GM19238 (cell line): ENCODE results near the gene OR51T1.
"Not testable (repeated sequence)": the region's sequence is repeated elsewhere in the genome, so short reads cannot be mapped to it uniquely, and the experiment has no call there.

Experiments
- DNase-seq: peaks from one replicate; pipeline ENCODE4 v3.0.0; 2011; ENCODE audit warnings: low spot score; ENCODE audit not compliant: insufficient read length

OR51T1 gene, protein sequence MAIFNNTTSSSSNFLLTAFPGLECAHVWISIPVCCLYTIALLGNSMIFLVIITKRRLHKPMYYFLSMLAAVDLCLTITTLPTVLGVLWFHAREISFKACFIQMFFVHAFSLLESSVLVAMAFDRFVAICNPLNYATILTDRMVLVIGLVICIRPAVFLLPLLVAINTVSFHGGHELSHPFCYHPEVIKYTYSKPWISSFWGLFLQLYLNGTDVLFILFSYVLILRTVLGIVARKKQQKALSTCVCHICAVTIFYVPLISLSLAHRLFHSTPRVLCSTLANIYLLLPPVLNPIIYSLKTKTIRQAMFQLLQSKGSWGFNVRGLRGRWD

DNA sequence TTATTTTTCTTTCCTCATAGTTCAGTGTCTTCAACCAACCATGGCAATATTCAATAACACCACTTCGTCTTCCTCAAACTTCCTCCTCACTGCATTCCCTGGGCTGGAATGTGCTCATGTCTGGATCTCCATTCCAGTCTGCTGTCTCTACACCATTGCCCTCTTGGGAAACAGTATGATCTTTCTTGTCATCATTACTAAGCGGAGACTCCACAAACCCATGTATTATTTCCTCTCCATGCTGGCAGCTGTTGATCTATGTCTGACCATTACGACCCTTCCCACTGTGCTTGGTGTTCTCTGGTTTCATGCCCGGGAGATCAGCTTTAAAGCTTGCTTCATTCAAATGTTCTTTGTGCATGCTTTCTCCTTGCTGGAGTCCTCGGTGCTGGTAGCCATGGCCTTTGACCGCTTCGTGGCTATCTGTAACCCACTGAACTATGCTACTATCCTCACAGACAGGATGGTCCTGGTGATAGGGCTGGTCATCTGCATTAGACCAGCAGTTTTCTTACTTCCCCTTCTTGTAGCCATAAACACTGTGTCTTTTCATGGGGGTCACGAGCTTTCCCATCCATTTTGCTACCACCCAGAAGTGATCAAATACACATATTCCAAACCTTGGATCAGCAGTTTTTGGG is at the start of gene OR51T1:
Gene OR51T1 (plus strand): TSS at position 41 of the 641 bp plus-strand sequence. CDS start 0 bp downstream, at position 41.
- no peak for DNase-seq

DNA sequence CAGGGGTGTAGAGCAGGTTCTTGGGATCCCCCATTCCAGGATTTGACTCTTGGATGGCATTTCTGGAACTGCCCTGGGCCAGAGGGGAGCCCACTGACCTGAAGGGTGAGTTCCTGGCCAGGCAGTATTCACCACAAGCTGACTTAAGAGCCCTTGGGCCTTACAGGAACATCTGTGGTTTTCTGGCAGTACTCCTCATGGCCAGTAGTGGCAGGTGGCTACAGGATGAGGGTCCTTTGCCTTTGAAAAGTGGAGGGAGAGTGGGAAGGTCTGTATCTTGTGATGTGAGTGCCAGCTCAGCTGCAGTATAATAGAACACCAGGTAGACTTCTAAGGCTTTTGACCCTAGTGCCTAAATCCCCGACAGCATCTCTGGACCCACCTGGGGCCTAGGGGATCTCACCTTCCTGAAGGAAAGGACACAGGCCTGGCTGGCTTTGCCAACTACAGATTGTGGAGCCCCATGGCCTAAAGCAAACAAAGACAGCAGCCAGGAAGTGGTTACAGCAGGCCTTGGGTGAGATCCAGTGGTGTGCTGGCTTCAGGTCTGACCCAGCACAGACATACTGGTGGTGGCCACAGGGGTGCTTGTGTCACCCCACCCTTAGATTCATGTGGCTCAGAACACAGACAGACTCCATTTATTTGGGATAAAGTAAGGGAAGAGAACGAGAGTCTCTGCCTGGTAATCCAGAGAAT is 41.7 kb upstream of the OR51T1 start:
- no peak for DNase-seq

DNA sequence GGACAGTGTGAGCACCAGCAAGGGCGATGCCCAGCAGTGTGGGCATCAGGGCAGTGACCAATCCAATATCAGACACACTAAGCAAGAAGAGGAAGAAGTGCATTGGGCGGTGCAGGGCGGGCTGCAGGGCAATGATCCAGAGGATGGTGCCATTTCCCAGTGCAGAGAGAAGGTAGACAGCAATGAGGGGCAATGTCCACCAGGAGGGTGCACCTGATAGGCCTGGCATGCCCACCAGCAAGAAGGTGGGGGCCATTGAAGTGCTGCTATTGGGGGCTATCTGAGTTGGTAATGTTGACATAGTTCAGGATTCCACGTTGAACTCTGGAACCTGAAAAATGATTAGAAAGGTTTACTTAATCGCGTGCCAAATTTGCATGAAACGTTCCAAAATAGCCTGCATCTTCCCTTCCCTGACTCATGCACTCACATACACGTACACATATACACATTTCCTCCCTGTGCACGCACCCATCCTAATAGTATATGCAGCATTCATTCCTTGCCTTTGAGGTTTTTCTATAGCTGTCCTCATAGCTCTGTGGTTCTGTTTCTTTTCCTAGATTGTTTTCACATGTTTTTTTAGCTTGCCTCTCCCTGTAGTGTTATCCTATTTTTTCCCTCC is 32.7 kb upstream of the OR51T1 start, which contains the start of gene OR51S1:
Gene OR51S1 (minus strand): TSS at position 301 of the 625 bp plus-strand sequence. CDS start 0 bp downstream, at position 301.
- DNase-seq: no peak

DNA sequence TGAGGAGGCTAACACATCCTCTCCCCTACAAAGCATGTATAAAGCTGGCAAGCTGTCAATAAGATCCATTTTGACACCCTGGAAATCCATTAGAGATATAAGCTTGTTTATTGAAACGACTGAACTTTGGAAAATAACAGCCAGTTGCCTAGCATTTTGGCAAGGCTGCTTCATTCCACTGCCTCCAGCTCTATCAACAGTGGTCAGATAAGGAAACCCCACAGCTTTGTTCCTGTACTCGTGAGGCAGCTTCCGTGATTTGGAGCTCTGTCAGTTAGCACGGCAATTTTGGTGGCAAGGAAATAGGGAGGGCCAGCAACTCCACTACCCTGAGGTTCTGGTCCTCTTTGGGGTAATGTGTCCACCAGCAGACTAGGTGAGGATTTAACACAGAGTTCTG is 30.7 kb upstream of the OR51T1 start:
- DNase-seq: no peak

DNA sequence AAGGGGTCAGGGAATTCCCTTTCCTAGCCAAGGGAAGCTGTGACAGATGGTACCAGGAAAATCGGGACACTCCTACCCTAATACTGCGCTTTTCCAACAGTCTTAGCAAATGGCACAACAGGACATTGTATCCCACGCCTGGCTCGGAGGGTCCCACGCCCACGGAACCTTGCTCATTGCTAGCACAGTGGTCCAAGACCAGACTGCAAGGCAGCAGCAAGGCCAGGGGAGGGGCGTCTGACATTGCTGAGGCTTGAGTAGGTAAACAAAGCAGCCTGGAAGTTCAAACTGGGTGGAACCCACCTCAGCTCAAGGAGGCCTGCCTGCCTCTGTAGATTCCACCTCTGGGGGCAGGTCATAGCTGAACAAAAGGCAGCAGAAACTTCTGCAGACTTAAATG is 27.4 kb upstream of the OR51T1 start:
- not testable (repeated sequence) for DNase-seq

DNA sequence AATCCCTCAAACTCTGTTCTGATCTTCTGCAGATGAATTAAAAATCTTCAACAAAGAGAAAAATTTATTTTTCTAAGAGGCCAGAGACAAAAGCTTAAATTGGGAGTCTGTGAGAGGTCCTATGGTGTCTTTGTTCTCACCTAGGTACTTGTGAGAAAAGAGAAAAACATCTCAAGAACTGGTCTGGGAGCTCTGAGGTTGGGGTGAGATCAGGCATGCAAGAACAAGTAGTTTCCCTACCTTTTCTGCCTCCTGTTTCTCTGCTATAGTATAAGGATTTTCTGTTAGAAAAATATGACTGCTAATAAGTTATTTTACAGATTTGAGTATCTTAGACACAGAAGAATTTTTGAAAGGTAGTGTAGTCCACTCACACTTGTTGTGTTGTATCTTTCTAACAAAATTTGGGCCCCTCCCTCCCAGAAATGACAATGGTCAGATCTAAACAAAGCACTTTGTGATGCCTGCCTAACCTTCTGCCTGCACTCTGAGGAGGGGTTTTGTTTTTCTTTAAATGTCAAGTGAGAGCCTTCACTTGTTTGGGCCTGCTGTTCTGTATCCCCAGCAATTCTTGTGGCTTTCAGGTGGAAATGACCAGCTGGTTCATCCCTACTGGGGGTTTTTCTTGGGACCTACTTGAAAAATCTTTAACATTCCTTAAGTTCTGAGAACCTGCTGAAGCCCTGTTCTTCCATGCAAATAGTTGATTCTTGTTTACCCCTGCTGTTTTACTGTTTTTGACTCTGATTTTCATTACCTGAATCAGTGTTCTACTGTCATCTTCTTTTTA is 19.1 kb upstream of the OR51T1 start:
- DNase-seq: no peak

DNA sequence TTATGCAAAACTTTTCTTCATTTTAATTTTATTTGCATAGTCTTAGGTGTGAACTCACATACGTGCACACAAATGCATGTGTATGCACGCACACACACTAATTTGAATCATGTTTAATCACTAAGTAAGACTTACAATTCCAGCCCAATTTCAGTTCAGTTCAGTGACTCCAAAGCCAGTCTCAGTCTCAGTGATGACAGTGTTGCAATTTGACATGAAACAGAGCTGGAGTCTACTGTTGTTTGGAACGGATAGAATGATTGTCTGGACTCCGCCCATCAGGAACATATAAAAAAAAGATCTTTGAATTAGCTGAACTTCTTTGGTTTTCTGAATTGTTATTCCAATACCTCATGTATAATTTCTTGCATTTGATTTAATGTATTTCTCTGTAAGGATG is 17.8 kb upstream of the OR51T1 start:
- no peak for DNase-seq

DNA sequence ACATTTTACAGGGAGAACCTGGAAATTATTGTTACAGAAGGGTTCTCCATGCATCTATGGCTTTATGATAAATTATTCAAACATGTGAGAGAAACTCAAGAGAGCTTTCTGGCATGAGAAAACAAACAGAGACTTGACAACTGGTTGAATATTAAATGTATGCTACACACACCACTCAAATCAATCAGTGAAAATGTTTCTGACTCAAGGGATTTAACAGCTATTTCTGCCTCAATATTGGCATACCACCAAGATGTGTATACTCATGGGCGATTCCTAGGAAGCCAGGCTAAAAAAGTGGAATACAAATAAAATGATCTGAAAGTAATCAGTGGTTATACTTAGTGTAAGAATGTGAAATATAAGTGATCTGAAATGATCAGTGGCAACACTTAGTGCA is 15.8 kb upstream of the OR51T1 start:
- DNase-seq: no peak

DNA sequence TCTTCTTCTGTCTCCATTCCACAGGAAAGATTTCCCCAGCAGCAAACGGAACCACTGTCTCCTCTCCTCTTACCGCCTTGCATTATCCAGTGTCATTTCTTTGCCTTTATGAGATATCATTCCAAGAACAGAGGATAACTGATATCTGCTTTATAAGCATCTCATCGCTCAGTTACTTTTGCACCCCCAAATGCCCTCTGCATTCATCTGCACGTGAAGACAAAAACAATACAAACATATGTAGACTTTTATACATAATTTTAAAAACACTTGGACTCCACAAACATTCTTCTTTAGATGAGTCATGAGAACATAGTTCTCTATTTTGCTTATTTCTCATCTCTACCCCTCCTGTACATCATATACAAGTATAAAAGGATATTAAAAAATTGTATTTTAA is 512 bp upstream of the OR51T1 start:
- no peak for DNase-seq

DNA sequence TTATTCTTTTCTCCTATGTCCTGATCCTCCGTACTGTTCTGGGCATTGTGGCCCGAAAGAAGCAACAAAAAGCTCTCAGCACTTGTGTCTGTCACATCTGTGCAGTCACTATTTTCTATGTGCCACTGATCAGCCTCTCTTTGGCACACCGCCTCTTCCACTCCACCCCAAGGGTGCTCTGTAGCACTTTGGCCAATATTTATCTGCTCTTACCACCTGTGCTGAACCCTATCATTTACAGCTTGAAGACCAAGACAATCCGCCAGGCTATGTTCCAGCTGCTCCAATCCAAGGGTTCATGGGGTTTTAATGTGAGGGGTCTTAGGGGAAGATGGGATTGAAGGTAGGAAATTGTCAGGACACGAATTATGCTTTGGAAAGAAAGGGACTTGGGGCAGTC is 843 bp downstream of the OR51T1 start:
- no peak for DNase-seq

DNA sequence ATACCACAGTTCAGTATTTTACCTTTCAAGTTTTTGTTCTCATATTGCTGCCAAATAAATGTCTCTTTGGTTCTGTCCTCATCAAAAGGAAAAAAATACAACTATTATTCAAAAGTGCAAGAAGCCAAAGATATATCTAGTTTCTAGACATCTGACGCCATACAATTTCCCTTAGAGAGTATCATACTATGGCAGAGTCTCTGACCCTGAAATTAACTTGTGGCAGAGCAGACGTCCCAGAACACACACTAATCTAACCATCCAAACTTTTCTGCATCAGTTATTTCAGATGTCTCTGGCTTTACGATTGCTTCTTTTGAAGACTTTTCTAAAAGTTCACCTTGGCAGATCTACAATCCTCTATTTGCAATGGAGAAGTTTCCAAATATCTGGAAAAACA is 2.7 kb downstream of the OR51T1 start:
- DNase-seq: no peak

DNA sequence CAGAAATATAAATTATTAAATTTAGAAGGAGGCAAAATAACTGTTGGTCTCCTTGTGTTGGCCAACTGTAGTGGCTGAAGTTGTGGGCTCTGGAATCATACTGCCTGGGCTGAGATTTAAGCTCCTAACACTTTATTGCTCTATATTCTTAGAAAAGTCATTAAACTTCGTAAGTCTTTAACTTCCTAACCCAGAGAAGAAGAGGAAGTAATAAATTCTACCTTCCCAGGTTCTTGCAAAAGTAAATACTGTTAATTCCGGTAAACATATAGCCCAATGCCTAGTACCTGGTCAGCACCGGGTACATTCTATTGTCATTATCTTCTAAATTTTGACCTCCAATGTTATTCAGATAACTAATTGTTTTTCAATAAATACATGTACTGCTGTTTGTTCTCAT is 4.5 kb downstream of the OR51T1 start:
- no peak for DNase-seq

DNA sequence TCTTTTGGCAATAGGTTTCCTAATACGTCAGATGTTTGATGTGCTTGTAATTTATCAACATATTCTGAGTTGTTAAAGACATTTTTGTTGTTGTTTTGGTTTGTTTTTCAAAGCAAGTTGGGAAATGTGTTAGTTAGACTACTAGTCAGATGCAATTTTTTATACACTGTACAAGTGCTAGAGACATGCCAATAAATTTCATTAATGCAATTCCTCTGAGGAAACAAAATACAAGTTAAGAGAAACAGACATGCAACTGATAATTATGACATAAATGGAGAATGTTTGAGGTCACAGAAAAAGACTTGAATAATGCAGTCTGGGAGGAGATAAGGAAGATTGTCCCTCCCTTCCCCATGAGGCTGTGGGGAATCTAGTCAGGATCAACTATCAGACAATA is 5.9 kb downstream of the OR51T1 start:
- DNase-seq: no peak

DNA sequence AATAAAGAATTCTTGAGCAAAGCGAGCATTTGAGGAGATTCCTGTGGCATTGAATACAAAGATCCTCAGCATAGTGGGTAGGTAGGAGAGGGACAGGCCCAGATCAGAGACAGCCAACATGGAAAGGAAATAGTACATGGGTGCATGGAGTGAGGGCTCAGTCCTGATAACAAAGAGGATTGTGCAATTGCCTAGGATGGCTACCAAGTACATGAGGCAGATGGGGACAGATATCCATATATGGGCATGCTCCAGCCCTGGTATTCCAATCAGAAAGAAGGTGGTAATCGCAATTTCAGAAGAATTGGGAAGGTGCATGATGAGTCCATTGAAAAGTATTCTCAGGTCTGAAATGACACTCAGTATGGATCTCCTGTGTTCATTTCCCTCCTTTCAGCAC is 8.6 kb downstream of the OR51T1 start:
- DNase-seq: no peak

DNA sequence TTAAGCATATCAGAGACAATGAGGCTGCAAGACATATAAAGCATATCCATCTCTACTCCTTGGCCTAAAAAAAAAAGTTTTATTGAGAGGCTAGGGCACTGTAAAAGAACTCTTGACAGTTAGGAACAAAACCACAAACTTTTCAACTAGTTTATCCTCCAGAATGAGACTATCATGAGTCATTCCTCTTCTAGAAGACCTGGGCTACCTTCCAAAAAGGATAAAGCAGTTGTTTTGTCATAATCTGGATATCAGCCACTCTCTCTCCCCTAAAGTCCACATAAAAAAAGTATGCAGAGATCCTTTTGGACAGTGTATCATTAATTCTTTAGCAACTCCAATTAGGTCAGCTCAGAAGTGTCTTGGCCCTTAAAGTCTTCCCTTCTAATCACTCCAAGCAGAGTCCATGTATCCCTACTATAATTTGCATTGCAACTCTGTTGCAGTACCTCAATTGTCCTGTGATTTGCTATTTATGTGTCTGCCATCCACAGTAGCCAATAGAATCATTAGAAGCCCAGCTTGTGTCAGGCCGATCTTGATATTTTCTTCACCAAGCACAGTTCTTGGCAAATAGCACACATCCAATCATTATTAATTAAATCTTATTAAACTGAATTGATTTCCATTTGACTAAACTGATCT is 10.4 kb downstream of the OR51T1 start:
- DNase-seq: no peak

DNA sequence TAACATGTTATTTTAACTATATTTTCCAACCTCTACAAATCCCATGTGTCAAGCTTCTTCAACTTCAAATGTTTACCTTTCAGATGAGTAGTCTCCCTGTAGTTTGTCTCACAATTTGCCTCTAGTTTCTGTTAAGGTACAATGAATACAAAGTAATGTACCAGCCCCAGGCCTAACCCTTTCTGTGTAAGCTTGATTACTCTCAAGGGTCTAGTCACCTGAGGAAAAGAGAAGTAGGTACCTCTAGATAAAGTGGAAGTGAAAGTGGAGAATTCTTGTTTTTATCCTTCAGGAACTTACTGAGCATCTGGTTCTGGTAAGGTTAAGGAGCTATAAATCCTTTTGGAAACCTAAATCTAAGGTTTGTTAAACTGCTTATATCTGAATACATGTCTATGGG is 21.8 kb downstream of the OR51T1 start, which contains the start of gene OR51A7:
Gene OR51A7 (plus strand): TSS at position 300 of the 400 bp plus-strand sequence. CDS start 3,587 bp downstream, outside the sequence.
- DNase-seq: no peak

DNA sequence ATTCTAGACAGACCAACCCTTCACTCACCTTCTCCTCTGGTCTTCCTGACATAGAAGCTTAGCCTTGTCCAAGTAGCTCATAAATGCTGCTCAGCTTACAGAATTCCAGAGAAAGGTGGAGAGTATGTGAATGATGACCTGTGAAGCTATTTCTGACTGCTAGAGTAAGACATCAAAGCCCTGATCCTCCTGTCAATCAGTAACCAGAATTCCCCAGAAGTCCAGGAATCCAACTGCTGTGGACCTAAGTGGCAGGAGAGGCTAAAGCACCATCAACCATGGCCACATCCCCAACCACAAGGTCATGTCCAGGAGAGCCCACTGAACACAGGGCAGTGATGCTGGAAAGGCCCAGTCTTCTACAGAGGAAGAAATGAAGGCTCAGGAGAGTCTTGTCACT is 34.9 kb downstream of the OR51T1 start:
- DNase-seq: no peak

DNA sequence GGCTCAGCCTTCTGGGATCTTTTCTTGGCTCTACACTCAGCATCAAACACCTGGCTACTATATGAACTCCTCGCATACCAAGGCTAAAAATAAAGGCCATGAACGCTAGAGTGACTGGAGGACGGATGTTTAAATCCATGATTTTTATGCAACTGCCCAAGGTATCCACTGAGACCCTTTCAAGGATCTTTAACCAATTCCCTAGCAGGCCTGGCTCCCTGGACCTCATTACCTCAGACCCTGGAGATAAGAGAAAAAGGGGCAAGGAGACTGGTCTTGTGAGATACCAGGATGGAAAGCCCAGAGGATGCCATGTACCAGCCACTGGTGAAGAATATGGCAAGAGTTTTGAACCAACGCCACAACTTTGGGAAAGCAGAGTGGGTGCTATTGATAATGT is 37.5 kb downstream of the OR51T1 start, which contains the start of gene OR51G2:
Gene OR51G2 (minus strand): TSS at position 101 of the 400 bp plus-strand sequence. CDS start 3,687 bp downstream, outside the sequence.
- DNase-seq: no peak

DNA sequence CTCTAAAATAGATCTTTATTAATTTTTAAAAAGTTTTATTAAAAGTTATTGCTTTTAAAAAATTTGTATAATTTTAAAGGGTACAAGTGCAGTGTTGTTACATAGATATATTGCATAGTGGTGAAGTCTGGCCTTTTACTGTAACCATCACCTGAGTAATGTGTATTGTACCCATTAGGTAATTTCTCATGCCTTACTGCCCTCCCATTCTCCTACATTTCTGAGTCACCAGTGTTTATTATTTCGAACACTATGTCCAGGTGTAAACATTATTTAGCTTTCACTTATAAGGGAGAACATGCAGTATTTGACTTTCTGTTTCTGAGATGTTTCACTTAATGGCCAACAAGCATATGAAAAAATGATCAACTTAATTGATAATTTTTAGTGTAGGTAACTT is 40.1 kb downstream of the OR51T1 start:
- DNase-seq: no peak

DNA sequence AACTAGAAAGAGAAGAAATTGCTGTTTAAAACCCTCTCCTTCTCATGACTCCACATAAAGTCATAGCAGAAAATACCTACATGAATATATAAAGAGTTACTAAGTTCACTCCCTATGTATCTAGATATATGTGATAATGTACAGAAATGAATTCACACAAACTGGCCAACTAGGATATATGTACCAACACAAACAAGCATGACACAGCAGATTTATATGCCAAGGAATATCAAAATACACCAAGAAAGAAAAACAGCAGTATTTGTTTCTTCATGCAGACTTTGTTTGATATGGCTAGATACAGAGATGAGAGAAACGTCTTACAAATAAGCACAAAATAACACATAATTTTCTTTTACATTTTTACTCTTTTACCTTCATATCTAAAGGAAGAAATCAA is 40.6 kb downstream of the OR51T1 start:
- no peak for DNase-seq
